GM21390 (cell line): Measurements from ENCODE around the gene CFAP126.
"Not testable (repeated sequence)": the region's sequence is repeated elsewhere in the genome, so short reads cannot be mapped to it uniquely, and the experiment has no call there.

ENCODE experiments used
- ATAC-seq: cut with Tn5 transposase; IDR thresholded peaks from one replicate; pipeline ENCODE4 v1.9.1; 2021; ENCODE audit not compliant: unreplicated experiment

CFAP126 gene

GRCh38 chr1:161382214-161383019 lies 14.7 kb upstream of the CFAP126 start:
- no peak for ATAC-seq

DNA sequence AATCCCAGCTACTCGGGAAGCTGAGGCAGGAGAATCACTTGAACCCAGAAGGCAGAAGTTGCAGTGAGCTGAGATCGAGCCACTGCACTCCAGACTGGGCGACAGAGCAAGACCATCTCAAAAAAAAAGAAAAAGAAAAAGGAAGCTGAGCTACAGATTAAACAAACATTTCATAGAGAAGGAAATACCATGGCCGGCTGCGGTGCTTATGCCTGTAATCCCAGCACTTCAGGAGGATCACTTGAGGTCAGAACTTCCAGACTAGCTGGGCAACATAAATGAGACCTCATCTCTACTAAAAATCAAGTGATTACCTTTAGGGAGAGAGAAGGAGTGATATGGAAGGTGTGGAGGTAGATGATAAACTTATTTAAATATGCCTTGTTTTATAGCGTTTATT lies 14.0 kb upstream of the CFAP126 start:
- ATAC-seq, result no peak

GRCh38 chr1:161379071-161379470 lies 11.4 kb upstream of the CFAP126 start:
- no peak for ATAC-seq

DNA sequence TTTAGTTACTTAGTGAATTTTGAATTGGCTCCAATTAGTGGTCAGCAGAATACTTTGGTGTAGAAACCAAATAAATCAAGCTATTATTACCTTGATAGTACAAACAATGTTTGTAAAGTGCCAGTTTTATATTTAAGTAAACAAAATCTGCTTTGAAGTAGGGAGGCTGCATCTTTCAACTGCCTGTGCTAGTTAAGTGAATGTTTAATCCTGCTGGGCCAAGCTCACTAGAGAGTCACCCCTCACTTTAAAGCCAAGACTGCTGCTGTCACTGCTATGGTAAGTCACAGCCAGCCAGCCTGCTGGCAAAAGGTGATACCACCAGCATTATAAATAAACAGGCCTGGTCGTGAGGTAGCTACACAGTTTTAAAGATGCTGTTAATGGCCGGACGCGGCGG lies 10.3 kb upstream of the CFAP126 start:
- ATAC-seq, result no peak

DNA sequence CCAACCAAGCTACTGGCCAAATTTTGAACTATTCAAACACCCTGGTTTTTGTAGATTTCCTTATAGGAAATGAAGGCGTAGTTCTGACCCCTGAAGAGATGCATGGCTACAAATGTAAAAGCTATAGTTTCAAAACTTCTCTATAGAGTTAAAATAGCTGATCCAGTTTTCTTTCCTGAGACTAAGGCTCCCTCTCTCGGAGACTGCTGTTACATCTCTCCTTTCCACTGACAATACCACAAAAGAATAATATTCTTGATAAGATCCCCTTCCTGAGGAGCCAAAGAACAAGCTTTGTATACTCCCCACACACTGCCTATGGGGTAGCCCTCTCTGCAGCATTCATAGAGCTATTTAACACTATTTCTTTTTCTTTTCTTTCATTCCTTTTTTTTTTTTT lies 6.7 kb upstream of the CFAP126 start:
- no peak for ATAC-seq

GRCh38 chr1:161373442-161373841 lies 5.8 kb upstream of the CFAP126 start:
- ATAC-seq, result no peak

DNA sequence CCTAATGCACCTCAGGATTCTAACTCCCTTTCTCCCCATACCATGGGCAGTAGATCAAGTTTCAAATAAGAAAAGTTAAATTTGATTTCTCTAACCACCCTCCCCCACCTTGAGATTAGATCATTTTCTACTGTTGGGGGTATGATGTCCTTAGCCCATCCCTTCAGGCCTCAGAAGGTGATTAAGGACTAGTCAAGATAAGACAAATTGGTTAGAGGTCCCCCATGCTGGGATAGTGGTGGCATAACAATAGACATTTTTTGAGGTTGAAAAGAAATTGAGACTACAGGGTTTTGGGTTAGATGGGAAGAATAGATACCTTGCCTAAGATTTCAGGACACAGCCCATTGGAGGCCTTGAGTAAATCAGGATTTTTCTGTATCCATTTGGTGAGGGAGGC lies 2.5 kb downstream of the CFAP126 start:
- ATAC-seq, result no peak

- ATAC-seq, result no peak
Observed at GRCh38 chr1:161364332-161364731, 3.3 kb downstream of the CFAP126 start.

DNA sequence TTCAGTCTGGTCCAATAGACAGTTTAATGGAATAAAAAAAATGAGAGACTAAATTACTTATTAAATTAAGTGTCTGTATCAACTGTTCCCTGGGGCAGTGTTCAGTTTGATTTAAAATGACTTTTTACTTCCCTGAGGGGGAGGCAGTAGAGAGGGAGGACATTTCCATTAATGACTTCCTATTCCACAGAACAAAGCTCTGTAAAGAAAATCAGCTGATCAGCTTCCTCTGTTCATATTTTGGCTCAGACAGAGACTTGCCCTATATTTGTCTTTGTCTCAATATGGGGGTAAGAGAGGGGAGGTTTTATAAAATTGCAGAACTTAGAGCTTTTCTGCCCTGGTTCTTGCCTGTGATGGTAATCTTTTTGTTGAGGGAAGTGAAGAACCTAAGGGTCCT lies 8.4 kb downstream of the CFAP126 start:
- no peak for ATAC-seq

- no peak for ATAC-seq
Observed at GRCh38 chr1:161357073-161357472, 10.6 kb downstream of the CFAP126 start.

GRCh38 chr1:161351482-161351881 lies 16.2 kb downstream of the CFAP126 start:
- ATAC-seq, result no peak

DNA sequence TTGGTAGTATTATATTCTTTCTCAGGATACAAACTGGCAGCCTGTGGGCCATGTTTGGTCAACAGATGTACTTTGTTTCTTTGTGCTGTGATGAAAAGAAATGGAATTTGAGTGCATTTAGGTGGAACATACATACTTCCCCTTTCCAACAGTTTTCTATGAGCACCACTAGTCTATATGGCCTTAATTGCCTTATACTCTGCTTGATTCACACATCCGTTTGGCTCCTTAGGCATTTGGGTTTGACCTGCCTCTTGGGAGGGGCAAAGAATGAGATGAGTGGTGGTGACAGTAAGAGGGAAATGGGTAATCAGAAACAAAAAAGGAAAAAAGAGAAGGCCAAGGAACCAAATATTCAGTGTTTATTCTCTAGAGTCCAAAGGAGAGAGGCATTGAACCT lies 17.0 kb downstream of the CFAP126 start:
- ATAC-seq, result no peak

DNA sequence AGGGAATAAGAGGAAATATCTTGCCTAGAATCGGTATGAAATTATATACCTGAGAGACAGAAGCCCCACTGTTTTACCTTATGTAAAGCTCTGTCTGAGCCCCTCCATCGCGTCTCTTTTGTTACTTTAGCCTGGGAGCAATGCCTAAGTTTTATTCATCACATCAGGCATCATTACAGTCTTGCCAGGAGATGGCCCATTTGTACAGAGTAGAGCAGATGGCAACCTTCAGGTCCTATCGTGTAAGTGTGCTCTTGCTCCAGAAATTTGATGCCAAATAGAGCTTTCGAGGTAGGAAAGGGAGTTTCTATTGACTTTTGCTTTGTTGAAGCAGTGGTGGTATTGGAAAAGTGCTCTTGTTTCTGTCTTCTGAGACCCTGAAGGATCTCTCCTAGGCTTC lies 24.9 kb downstream of the CFAP126 start:
- ATAC-seq, result no peak

DNA sequence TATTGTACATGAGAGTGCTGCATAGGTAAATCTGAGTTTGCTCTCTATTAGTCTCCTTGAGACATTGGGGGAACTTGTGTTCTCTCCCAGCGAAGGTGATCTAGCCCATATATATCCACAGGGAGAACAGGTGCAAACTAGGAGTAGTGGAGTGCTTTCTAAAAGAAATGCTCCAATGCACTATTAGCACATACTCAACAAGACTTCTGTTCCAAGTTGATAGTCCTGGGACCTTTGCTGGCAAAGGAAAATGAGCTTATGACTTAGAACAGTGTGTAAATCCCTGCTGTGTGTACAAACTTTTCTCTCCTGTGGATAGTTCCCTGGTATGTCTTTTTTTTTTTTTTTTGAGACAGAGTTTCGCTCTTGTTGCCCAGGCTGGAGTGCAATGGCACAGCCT lies 25.5 kb downstream of the CFAP126 start:
- no peak for ATAC-seq

- ATAC-seq, result no peak
Observed at GRCh38 chr1:161335796-161336195, 31.9 kb downstream of the CFAP126 start.

GRCh38 chr1:161333166-161333565 lies 34.5 kb downstream of the CFAP126 start:
- ATAC-seq, result no peak

- ATAC-seq, result no peak
Observed at GRCh38 chr1:161330346-161330745, 37.3 kb downstream of the CFAP126 start.

DNA sequence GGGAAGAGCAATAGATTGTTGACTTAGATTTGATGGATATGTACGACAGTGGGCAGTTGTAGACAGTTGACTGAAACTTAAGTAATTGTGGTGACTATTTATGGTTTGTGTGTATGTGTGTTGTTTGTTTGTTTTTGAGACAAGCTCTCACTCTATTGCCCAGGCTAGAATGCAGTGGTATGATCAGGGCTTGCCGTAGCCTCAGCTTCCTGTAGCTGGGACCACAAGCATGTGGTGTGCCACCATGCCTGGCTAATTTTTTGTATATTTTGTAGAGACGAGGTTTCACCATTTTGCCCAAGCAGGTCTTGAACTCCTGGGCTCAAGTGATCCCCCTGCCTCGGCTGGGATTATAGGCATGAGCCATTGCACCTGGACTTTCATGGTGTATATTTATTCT lies 43.7 kb downstream of the CFAP126 start:
- ATAC-seq, result no peak

DNA sequence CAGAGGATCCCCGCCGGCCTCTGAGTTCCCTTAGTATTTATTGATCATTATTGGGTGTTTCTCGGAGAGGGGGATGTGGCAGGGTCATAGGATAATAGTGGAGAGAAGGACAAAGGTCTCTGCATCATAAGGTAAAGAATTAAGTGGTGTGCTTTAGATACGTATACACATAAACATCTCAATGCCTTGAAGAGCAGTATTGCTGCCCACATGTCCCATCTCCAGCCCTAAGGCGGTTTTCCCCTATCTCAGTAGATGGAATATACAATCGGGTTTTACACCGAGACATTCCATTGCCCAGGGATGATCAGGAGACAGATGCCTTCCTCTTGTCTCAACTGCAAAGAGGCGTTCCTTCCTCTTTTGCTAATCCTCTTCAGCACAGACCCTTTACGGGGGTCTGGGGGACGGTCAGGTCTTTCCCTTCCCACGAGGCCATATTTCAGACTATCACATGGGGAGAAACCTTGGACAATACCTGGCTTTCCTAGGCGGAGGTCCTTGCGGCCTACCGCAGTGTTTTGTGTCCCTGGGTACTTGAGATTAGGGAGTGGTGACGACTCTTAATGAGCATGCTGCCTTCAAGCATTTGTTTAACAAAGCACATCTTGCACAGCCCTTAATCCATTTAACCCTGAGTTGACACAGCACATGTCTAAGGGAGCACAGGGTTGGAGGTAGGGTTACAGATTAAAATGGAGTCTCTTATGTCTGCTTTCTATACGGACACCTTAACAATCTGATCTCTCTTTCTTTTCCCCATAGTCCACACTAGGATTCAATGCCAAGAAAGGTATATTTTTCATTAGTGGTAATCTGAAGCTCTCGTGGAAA lies 51.6 kb downstream of the CFAP126 start:
- not testable (repeated sequence) for ATAC-seq
